C4-2B (cell line): ENCODE data around the gene SAMM50.

Source experiments
- H3K27ac ChIP-seq: fragments of 450-650 bp; 2 replicates; pipeline ENCODE4 v1.5.1; 2017
- CTCF ChIP-seq: fragments of 450-650 bp; conservative IDR thresholded peaks from 2 replicates; pipeline ENCODE4 v1.5.1; 2017; ENCODE audit warnings: mild to moderate bottlenecking
- ZFX ChIP-seq: fragments of 450-650 bp; IDR thresholded peaks from 2 replicates; pipeline ENCODE4 v1.6.1; 2017

Gene SAMM50

GRCh38 chr22:43919106-43919973 lies 35.9 kb upstream of the SAMM50 start:
- TF ChIP-seq CTCF (no peak), ZFX (no peak)
- H3K27ac ChIP-seq, result no peak overlapping the region

GRCh38 chr22:43921370-43921769 lies 33.9 kb upstream of the SAMM50 start:
- TF ChIP-seq ZFX (no peak), CTCF (no peak)
- H3K27ac ChIP-seq, result no peak overlapping the region

DNA sequence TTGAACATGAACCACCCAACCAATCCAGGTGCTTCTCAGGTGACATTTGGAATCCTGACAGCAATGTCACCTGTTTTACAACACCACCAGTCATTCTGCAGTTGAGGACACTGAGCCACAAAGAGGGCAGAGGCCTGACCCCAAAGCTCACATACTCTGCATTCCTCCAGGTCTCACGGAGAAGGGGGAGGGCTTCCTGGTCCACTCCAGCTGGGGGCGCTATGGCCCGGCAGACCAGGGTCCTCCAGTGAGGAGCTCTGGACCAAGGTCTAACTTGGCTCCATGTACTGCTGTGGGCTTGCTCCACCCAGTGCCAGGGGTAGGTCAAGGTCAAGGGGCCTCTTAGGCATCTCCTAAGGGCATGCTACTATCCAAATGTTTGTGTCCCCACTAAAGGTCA lies 33.1 kb upstream of the SAMM50 start:
- no peak overlapping the region for H3K27ac ChIP-seq
- TF ChIP-seq CTCF (no peak), ZFX (no peak)

GRCh38 chr22:43923191-43923590 lies 32.1 kb upstream of the SAMM50 start:
- TF ChIP-seq ZFX (no peak), CTCF (no peak)
- peak overlapping the region; percentile 76 for H3K27ac ChIP-seq

GRCh38 chr22:43923631-43924464 lies 31.4 kb upstream of the SAMM50 start, which contains the start of gene PNPLA3:
TSS of gene PNPLA3 (plus strand) at chr22:43923805. CDS start at chr22:43923912, 107 bp downstream.
- peak within 1 kb of the TSS; percentile 76 for H3K27ac ChIP-seq
- TF ChIP-seq ZFX, result no peak
- TF ChIP-seq CTCF, result no peak

DNA sequence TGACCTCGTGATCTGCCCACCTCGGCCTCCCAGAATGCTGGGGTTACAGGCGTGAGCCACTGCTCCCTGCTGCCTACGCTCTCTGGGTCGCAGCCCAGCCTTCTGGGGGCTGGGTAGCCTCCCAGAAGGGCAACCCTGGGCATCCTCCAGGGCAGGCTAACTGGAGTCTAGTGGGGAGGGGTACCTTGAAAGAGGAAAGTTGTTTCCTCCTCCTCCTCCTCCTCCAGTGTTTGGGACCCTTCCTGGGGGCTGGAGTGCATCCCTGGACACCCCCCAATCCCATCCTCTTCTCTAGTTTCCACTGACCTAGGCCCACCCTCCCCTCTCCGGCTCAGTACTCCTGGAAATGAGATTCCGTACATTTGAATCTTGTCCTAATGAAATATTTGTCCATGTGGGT lies 30.4 kb upstream of the SAMM50 start:
- H3K27ac ChIP-seq, result no peak overlapping the region
- TF ChIP-seq ZFX (no peak), CTCF (no peak)
